ENCODE results near the gene PSMF1. TPM values are rescaled to one million over a fixed set of nuclear protein-coding genes. Genes with fewer than 3 reads are reported as not detected.

PSMF1 gene
- total and polyA plus RNA-seq, 2 of the 13 experiments (the other 11 are each of a cell fraction or from before 2014, with no cell fraction given): 82.5 to 86.0 TPM

GRCh38 chr20:1171461-1172093, 53.2 kb downstream of the PSMF1 start (continued):
- peak; percentile 55; the same call in 1 of the 2 replicates for TF ChIP-seq MED13 (CRISPR knock-in tag; IDR thresholded peaks at IDR 0.05)
- TF ChIP-seq ZBTB7A (CRISPR knock-in tag; IDR thresholded peaks at IDR 0.05): 0 out of 2 replicates have a peak, but pooled peaks have one; percentile 65
- 0 out of 2 replicates have a peak, but pooled peaks have one; percentile 33 for TF ChIP-seq THAP7 (CRISPR knock-in tag; IDR thresholded peaks at IDR 0.05)
- TF ChIP-seq KDM5B (CRISPR knock-in tag; IDR thresholded peaks at IDR 0.05; ENCODE audit: borderline replicate concordance): peak; percentile 32; the same call in 1 of the 2 replicates
- TF ChIP-seq IKZF5 (CRISPR knock-in tag; IDR thresholded peaks at IDR 0.05): peak; percentile 52; the same call in 1 of the 2 replicates
- 0 out of 2 replicates have a peak, but pooled peaks have one; percentile 36 for TF ChIP-seq TARDBP (CRISPR knock-in tag; IDR thresholded peaks at IDR 0.05)
- TF ChIP-seq ZNF883 (CRISPR knock-in tag; IDR thresholded peaks at IDR 0.05; ENCODE audit: not compliant biosample characterization): peak; percentile 80
- 0 out of 2 replicates have a peak, but pooled peaks have one; percentile 51 for TF ChIP-seq NCOA2 (CRISPR knock-in tag; IDR thresholded peaks at IDR 0.05)
- TF ChIP-seq ISL2 (CRISPR knock-in tag; IDR thresholded peaks at IDR 0.05): no peak
- TF ChIP-seq, protein P1, sequence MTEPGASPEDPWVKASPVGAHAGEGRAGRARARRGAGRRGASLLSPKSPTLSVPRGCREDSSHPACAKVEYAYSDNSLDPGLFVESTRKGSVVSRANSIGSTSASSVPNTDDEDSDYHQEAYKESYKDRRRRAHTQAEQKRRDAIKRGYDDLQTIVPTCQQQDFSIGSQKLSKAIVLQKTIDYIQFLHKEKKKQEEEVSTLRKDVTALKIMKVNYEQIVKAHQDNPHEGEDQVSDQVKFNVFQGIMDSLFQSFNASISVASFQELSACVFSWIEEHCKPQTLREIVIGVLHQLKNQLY (CRISPR knock-in tag; IDR thresholded peaks at IDR 0.05): no peak
- no peak for TF ChIP-seq ZNF619 (CRISPR knock-in tag; IDR thresholded peaks at IDR 0.05)
- peak; percentile 74; the same call in 1 of the 2 replicates for TF ChIP-seq ZNF253 (CRISPR knock-in tag; IDR thresholded peaks at IDR 0.05; ENCODE audit: borderline replicate concordance)
- peak; percentile 48 for TF ChIP-seq ZFY (CRISPR knock-in tag; IDR thresholded peaks at IDR 0.05)
- TF ChIP-seq ELF3 (CRISPR knock-in tag; IDR thresholded peaks at IDR 0.05): 0 out of 2 replicates have a peak, but pooled peaks have one; percentile 25
- TF ChIP-seq NFKB2 (CRISPR knock-in tag; IDR thresholded peaks at IDR 0.05; ENCODE audit: borderline replicate concordance): peak; percentile 93; the same call in 1 of the 2 replicates
- 0 out of 2 replicates have a peak, but pooled peaks have one; percentile 27 for TF ChIP-seq CENPBD1 (CRISPR knock-in tag; IDR thresholded peaks at IDR 0.05; ENCODE audit: borderline replicate concordance, low read depth)
- TF ChIP-seq, protein P2, sequence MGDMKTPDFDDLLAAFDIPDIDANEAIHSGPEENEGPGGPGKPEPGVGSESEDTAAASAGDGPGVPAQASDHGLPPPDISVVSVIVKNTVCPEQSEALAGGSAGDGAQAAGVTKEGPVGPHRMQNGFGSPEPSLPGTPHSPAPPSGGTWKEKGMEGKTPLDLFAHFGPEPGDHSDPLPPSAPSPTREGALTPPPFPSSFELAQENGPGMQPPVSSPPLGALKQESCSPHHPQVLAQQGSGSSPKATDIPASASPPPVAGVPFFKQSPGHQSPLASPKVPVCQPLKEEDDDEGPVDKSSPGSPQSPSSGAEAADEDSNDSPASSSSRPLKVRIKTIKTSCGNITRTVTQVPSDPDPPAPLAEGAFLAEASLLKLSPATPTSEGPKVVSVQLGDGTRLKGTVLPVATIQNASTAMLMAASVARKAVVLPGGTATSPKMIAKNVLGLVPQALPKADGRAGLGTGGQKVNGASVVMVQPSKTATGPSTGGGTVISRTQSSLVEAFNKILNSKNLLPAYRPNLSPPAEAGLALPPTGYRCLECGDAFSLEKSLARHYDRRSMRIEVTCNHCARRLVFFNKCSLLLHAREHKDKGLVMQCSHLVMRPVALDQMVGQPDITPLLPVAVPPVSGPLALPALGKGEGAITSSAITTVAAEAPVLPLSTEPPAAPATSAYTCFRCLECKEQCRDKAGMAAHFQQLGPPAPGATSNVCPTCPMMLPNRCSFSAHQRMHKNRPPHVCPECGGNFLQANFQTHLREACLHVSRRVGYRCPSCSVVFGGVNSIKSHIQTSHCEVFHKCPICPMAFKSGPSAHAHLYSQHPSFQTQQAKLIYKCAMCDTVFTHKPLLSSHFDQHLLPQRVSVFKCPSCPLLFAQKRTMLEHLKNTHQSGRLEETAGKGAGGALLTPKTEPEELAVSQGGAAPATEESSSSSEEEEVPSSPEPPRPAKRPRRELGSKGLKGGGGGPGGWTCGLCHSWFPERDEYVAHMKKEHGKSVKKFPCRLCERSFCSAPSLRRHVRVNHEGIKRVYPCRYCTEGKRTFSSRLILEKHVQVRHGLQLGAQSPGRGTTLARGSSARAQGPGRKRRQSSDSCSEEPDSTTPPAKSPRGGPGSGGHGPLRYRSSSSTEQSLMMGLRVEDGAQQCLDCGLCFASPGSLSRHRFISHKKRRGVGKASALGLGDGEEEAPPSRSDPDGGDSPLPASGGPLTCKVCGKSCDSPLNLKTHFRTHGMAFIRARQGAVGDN (CRISPR knock-in tag; IDR thresholded peaks at IDR 0.05): peak; percentile 44
- TF ChIP-seq ZNF607 (CRISPR knock-in tag; IDR thresholded peaks at IDR 0.05; ENCODE audit: borderline replicate concordance): peak; percentile 52; the same call in 1 of the 2 replicates
- TF ChIP-seq FOXO1 (CRISPR knock-in tag; IDR thresholded peaks at IDR 0.05): 0 out of 2 replicates have a peak, but pooled peaks have one; percentile 2
- TF ChIP-seq, protein P3, sequence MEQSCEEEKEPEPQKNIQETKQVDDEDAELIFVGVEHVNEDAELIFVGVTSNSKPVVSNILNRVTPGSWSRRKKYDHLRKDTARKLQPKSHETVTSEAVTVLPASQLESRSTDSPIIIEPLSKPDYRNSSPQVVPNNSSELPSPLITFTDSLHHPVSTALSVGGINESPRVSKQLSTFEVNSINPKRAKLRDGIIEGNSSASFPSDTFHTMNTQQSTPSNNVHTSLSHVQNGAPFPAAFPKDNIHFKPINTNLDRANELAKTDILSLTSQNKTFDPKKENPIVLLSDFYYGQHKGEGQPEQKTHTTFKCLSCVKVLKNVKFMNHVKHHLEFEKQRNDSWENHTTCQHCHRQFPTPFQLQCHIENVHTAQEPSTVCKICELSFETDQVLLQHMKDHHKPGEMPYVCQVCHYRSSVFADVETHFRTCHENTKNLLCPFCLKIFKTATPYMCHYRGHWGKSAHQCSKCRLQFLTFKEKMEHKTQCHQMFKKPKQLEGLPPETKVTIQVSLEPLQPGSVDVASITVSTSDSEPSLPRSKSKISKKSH (CRISPR knock-in tag; IDR thresholded peaks at IDR 0.05; ENCODE audit: borderline replicate concordance): peak; percentile 85
